HTR-8/SVneo (cell line): ENCODE data around the gene OR4E2.
A peak's percentile ranks its signal among the peaks of the same experiment; 100 is the strongest.
"Not testable (repeated sequence)": the region's sequence is repeated elsewhere in the genome, so short reads cannot be mapped to it uniquely, and the experiment has no call there.

Experiments used
- DNase-seq: peaks from one replicate; pipeline ENCODE4 v3.0.0; 2011; ENCODE audit warnings: low spot score, mixed read lengths; ENCODE audit not compliant: insufficient read length
- FAIRE-seq: peaks from 2 replicates; lab custom pipeline; 2011; peaks lifted over from hg19 to GRCh38; lab: Jason Lieb, UNC

OR4E2 gene

GRCh38 chr14:21686468-21686867 is 32.8 kb downstream of the OR4E2 start:
- no peak for FAIRE-seq
- DNase-seq, result no peak

GRCh38 chr14:21694425-21694824 is 40.8 kb downstream of the OR4E2 start:
- DNase-seq, result no peak
- no peak for FAIRE-seq

GRCh38 chr14:21697662-21698061 is 44.0 kb downstream of the OR4E2 start:
- not testable (repeated sequence) for FAIRE-seq, DNase-seq

- DNase-seq, FAIRE-seq: not testable (repeated sequence)
Measured at GRCh38 chr14:21698538-21698937, 44.9 kb downstream of the OR4E2 start.

- FAIRE-seq, result no peak
- DNase-seq, result no peak
Measured at GRCh38 chr14:21699551-21699950, 45.9 kb downstream of the OR4E2 start.

GRCh38 chr14:21702316-21702715 is 48.7 kb downstream of the OR4E2 start:
- FAIRE-seq (no peak), DNase-seq (no peak)

GRCh38 chr14:21703357-21704326 is 50.0 kb downstream of the OR4E2 start:
- no peak for FAIRE-seq
- no peak for DNase-seq

- FAIRE-seq (no peak), DNase-seq (no peak)
Measured at GRCh38 chr14:21704338-21704737, 50.7 kb downstream of the OR4E2 start.

- FAIRE-seq (no peak), DNase-seq (peak; percentile 25)
Measured at GRCh38 chr14:21711360-21711961, 57.8 kb downstream of the OR4E2 start.

GRCh38 chr14:21712036-21712435 is 58.4 kb downstream of the OR4E2 start:
- FAIRE-seq, result no peak
- DNase-seq, result no peak

GRCh38 chr14:21714318-21714929 is 60.8 kb downstream of the OR4E2 start:
- DNase-seq, result no peak
- FAIRE-seq, result no peak
